GM12878 (cell line): ENCODE results near the gene EIF4ENIF1. TPM values are rescaled to one million over a fixed set of nuclear protein-coding genes. Genes with fewer than 3 reads are reported as not detected.
A peak's percentile ranks its signal among the peaks of the same experiment; 100 is the strongest.

Source experiments
- ATAC-seq: fragments of 200-7000 bp; cut with Tn5 transposase; 3 replicates; pipeline ENCODE4 v1.9.1; 2020; ENCODE audit warnings: mild to moderate bottlenecking, moderate library complexity
- BruUV-seq: library from RNA; stranded (reverse); fragments of 400-500 nt; replicated peaks from 2 replicates; lab custom pipeline; 2021; lab: Mats Ljungman, UMichigan
- CTCF ChIA-PET: fragments of 300-600 bp; sonication (Branson Sonifier 250); formaldehyde crosslinking; extraction: SDS; loops from one replicate; lab custom pipeline; 2021; ENCODE audit warnings: inconsistent platforms; lab: Yijun Ruan, JAX
- POLR2A ChIA-PET: fragments of 350-600 bp; formaldehyde crosslinking; extraction: SDS; loops from one replicate; lab custom pipeline; 2021; ENCODE audit warnings: inconsistent platforms; lab: Charles Lee
- RAD21 ChIA-PET: fragments of 300-600 bp; sonication (Branson Sonifier 250); formaldehyde crosslinking; loops from one replicate; lab custom pipeline; 2023; ENCODE audit warnings: antibody characterized with exemption; ENCODE audit not compliant: unreplicated experiment; lab: Charles Lee
- SMC1A ChIA-PET: fragments of 300-600 bp; sonication (Branson Sonifier 250); formaldehyde crosslinking; loops from one replicate; lab custom pipeline; 2023; ENCODE audit not compliant: unreplicated experiment, uncharacterized antibody; lab: Charles Lee
- DNase-seq: peaks from one replicate; pipeline ENCODE4 v3.0.0-alpha.2; 2011; ENCODE audit warnings: low read depth, low spot score
- FAIRE-seq: peaks from 3 replicates; lab custom pipeline; 2011; peaks lifted over from hg19 to GRCh38; lab: Jason Lieb, UNC
- H2AFZ ChIP-seq: 2 replicates; pipeline ENCODE4 v1.6.0; 2011; ENCODE audit warnings: low read depth, low read length, control low read depth; ENCODE audit not compliant: control insufficient read depth
- H3K27ac ChIP-seq: 2 replicates; pipeline ENCODE4 v1.5.1; 2011; ENCODE audit warnings: control low read depth; ENCODE audit not compliant: control insufficient read depth, insufficient read depth
- H3K27me3 ChIP-seq, 2 experiments: replicated peaks in 1 of 2; 2 replicates each; pipeline versions ENCODE4 v1.6.0 to v1.6.1; 2011; ENCODE audit warnings: low read length in 1 of 2; ENCODE audit not compliant: control insufficient read depth in 2 of 2, insufficient read depth in 2 of 2
- H3K36me3 ChIP-seq, 2 experiments: 2 replicates each; pipeline ENCODE4 v1.5.1; 2011; ENCODE audit warnings: low read length in 1 of 2; ENCODE audit not compliant: control insufficient read depth in 2 of 2, insufficient read depth in 2 of 2
- H3K4me1 ChIP-seq: 2 replicates; pipeline ENCODE4 v1.6.1; 2011; ENCODE audit warnings: mild to moderate bottlenecking, low read length, moderate library complexity, mixed read lengths; ENCODE audit not compliant: control insufficient read depth, insufficient read depth
- H3K4me2 ChIP-seq: 2 replicates; pipeline ENCODE4 v1.6.0; 2011; ENCODE audit warnings: control low read depth; ENCODE audit not compliant: control insufficient read depth, insufficient read depth
- H3K4me3 ChIP-seq: fragments of 200-600 bp; sonication (generic); 2 replicates; pipeline ENCODE4 v1.5.1; 2016
- H3K79me2 ChIP-seq: 2 replicates; pipeline ENCODE4 v1.6.0; 2011; ENCODE audit warnings: low read length; ENCODE audit not compliant: control insufficient read depth, insufficient read depth
- H3K9ac ChIP-seq: 2 replicates; pipeline ENCODE4 v1.8.0; 2011; ENCODE audit warnings: low read length, control low read depth, mixed read lengths; ENCODE audit not compliant: control insufficient read depth, insufficient read depth
- H3K9me3 ChIP-seq: replicated peaks from 3 replicates; pipeline ENCODE4 v1.5.1; 2011; ENCODE audit warnings: mild to moderate bottlenecking, low read length; ENCODE audit not compliant: control insufficient read depth, insufficient read depth
- H4K20me1 ChIP-seq: 2 replicates; pipeline ENCODE4 v1.6.0; 2011; ENCODE audit not compliant: control insufficient read depth, insufficient read depth
- ASH2L ChIP-seq: fragments of 300-600, 200-600 bp; sonication (generic); IDR thresholded peaks from 2 replicates; pipeline ENCODE4 v1.6.1; 2017; ENCODE audit warnings: low read depth, mild to moderate bottlenecking, borderline replicate concordance
- FOS ChIP-seq: IDR thresholded peaks from 3 replicates; pipeline ENCODE4 v1.6.1; 2011; ENCODE audit warnings: borderline replicate concordance; ENCODE audit not compliant: insufficient read length; ENCODE audit errors: extremely low read depth
- FOXK2 ChIP-seq: fragments of 450-650 bp; IDR thresholded peaks from 2 replicates; pipeline ENCODE4 v1.6.1; 2017; ENCODE audit warnings: mild to moderate bottlenecking, moderate library complexity
- FOXM1 ChIP-seq: IDR thresholded peaks from 2 replicates; pipeline ENCODE4 v1.6.1; 2012; ENCODE audit warnings: low read depth, mild to moderate bottlenecking, inconsistent platforms, low read length, moderate library complexity
- IKZF1 ChIP-seq: fragments of 450-650 bp; conservative IDR thresholded peaks from 2 replicates; pipeline ENCODE4 v1.6.1; 2017; ENCODE audit warnings: antibody characterized with exemption, mild to moderate bottlenecking
- JUNB ChIP-seq: IDR thresholded peaks from 2 replicates; pipeline ENCODE4 v1.6.1; 2016; ENCODE audit warnings: antibody characterized with exemption, mild to moderate bottlenecking
- RB1 ChIP-seq: fragments of 450-650 bp; formaldehyde crosslinking; IDR thresholded peaks from 2 replicates; pipeline ENCODE4 v1.6.1; 2017; ENCODE audit warnings: mild to moderate bottlenecking, borderline replicate concordance
- SREBF2 ChIP-seq: IDR thresholded peaks from 2 replicates; pipeline ENCODE4 v1.6.1; 2012; ENCODE audit warnings: mild to moderate bottlenecking, low read length
- TCF12 ChIP-seq: IDR thresholded peaks from 2 replicates; pipeline ENCODE4 v1.6.1; 2011; ENCODE audit warnings: low read depth, mild to moderate bottlenecking, low read length
- WGBS: methylation state at CpG from one replicate; pipeline ENCODE4 v1.1.6; 2016; ENCODE audit warnings: low lambda C conversion rate; ENCODE audit not compliant: insufficient replicate concordance, insufficient coverage; ENCODE audit errors: missing lambda C conversion rate; 5-methylcytosine and 5-hydroxymethylcytosine counted together
- in situ Hi-C: fragments of 300-500 bp; cut with MboI; formaldehyde crosslinking; loops from 9 replicates; pipeline ENCODE4 v1.14.3; 2018; ENCODE audit warnings: mixed read lengths
- intact Hi-C: fragments of 100-400 bp; cut with micrococcal nuclease; formaldehyde crosslinking; loops from one replicate; pipeline ENCODE4 v1.14.2; 2022; ENCODE audit not compliant: unreplicated experiment
- polyA plus RNA-seq, 11 experiments: library from polyadenylated mRNA; depleted of rRNA in 4 of 11; unstranded in 6 of 11; stranded (reverse) in 5 of 11; fragments of >200 nt; fragmentation: Nextera tagmentation in 4 of 11; fragmentation: Illumina TruSeq in 1 of 11; extraction: Ambion mirVana in 4 of 11; extraction: Trizol in 1 of 11; gene quantifications; 1 replicate in 1 of 11; 2 replicates in 10 of 11; pipeline versions ENCODE4 v1.2.1 to v1.2.3, GENCODE V29; 2011 to 2016; ENCODE audit warnings: inconsistent platforms in 2 of 11, missing spikeins in 2 of 11, low read depth in 1 of 11
- total RNA-seq, 4 experiments: library from RNA; depleted of rRNA in 3 of 4; stranded (reverse); fragments of >200 nt in 3 of 4; fragmentation: Illumina TruSeq in 1 of 4; extraction: Trizol in 1 of 4; gene quantifications; 2 replicates each; pipeline versions ENCODE4 v1.2.1 to v1.2.3, GENCODE V29; 2013 to 2021
- TF ChIP-seq, protein P1 (sequence below): fragments of 450-650 bp; conservative IDR thresholded peaks from 2 replicates; pipeline ENCODE4 v1.6.1; 2017; ENCODE audit warnings: mild to moderate bottlenecking, moderate library complexity
- TF ChIP-seq, protein P2 (sequence below): IDR thresholded peaks from 2 replicates; pipeline ENCODE4 v1.6.1; 2011; ENCODE audit warnings: low read depth, low read length, improper control_type of control experiment, borderline replicate concordance

Gene EIF4ENIF1
- total and polyA plus RNA-seq, 10 of the 15 experiments (the other 5 are each of a cell fraction or from before 2014, with no cell fraction given), result 4.4 to 43.7 (median 24.4) TPM

DNA sequence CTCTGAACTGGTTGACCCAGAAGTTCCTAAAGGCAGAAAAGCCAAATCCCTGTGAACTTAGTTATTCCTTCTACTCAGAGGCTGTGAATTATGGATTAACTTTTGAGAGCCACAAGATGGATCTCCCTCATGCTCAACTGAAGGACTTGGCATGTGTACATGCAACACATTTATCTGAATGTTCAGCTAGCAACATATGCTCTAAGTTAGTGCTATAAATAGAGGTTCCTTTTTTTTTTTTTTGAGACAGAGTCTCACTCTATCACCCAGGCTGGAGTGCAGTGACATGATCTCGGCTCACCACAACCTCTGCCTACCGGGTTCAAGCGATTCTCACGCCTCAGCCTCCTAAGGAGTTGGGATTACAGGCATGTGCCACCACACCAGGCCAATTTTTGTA lies 40.1 kb downstream of the EIF4ENIF1 start:
- Histone ChIP-seq H3K4me1 (peaks cover 6% of the 10 kb centered on the region), H3K36me3 (peaks cover 12 to 38% of the 10 kb centered on the region in 2 experiments), H3K4me3 (no peak overlapping the region), H3K27ac (0 out of 2 replicates have a peak overlapping the region, but pooled peaks have one; percentile 28), H3K27me3 (no peaks in the 10 kb centered on the region), H3K79me2 (no peaks in the 10 kb centered on the region), H3K9me3 (no peaks in the 10 kb centered on the region), H4K20me1 (no peaks in the 10 kb centered on the region), H2AFZ (no peak overlapping the region), H3K9ac (no peak overlapping the region), H3K4me2 (no peak overlapping the region)
- ChIA-PET SMC1A (no interaction called here), POLR2A (no interaction called here), CTCF (interaction anchor here (1.1 kb wide), 1 partner anchor 107 kb away, joined by 3 read pairs; no protein-coding TSS in a partner anchor), RAD21 (no interaction called here)
- in situ Hi-C loops (no loop called here), intact Hi-C loops (no loop called here)
- 63% methylated on average over 2 of the region's 4 CpGs for WGBS
- ATAC-seq, result no peak
- no TSS peak for BruUV-seq
- TF ChIP-seq JUNB (no peak), SREBF2 (no peak), TCF12 (no peak), FOXK2 (no peak), IKZF1 (no peak), ASH2L (no peak), RB1 (no peak), FOS (no peak), FOXM1 (no peak)
- TF ChIP-seq, protein P1, sequence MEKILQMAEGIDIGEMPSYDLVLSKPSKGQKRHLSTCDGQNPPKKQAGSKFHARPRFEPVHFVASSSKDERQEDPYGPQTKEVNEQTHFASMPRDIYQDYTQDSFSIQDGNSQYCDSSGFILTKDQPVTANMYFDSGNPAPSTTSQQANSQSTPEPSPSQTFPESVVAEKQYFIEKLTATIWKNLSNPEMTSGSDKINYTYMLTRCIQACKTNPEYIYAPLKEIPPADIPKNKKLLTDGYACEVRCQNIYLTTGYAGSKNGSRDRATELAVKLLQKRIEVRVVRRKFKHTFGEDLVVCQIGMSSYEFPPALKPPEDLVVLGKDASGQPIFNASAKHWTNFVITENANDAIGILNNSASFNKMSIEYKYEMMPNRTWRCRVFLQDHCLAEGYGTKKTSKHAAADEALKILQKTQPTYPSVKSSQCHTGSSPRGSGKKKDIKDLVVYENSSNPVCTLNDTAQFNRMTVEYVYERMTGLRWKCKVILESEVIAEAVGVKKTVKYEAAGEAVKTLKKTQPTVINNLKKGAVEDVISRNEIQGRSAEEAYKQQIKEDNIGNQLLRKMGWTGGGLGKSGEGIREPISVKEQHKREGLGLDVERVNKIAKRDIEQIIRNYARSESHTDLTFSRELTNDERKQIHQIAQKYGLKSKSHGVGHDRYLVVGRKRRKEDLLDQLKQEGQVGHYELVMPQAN, result no peak
- TF ChIP-seq, protein P2, sequence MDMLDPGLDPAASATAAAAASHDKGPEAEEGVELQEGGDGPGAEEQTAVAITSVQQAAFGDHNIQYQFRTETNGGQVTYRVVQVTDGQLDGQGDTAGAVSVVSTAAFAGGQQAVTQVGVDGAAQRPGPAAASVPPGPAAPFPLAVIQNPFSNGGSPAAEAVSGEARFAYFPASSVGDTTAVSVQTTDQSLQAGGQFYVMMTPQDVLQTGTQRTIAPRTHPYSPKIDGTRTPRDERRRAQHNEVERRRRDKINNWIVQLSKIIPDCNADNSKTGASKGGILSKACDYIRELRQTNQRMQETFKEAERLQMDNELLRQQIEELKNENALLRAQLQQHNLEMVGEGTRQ, result no peak
- FAIRE-seq, result no peak
- no peak for DNase-seq
